Measurements from ENCODE around the gene CNNM4.

- TF ChIP-seq, protein P1, sequence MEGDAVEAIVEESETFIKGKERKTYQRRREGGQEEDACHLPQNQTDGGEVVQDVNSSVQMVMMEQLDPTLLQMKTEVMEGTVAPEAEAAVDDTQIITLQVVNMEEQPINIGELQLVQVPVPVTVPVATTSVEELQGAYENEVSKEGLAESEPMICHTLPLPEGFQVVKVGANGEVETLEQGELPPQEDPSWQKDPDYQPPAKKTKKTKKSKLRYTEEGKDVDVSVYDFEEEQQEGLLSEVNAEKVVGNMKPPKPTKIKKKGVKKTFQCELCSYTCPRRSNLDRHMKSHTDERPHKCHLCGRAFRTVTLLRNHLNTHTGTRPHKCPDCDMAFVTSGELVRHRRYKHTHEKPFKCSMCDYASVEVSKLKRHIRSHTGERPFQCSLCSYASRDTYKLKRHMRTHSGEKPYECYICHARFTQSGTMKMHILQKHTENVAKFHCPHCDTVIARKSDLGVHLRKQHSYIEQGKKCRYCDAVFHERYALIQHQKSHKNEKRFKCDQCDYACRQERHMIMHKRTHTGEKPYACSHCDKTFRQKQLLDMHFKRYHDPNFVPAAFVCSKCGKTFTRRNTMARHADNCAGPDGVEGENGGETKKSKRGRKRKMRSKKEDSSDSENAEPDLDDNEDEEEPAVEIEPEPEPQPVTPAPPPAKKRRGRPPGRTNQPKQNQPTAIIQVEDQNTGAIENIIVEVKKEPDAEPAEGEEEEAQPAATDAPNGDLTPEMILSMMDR (IDR thresholded peaks at IDR 0.05), result no peak
- TF ChIP-seq POLR2A (IDR thresholded peaks at IDR 0.05), result no peak
- TF ChIP-seq EP300 (IDR thresholded peaks at IDR 0.05), result no peak
- no peak for TF ChIP-seq POLR2AphosphoS5 (IDR thresholded peaks at IDR 0.05)
Measured at GRCh38 chr2:96795076-96795475, 34.4 kb downstream of the CNNM4 start.

All from sigmoid colon (tissue), 4 donors.